ENCODE data around the gene MYDGF.
A peak's percentile ranks its signal among the peaks of the same experiment; 100 is the strongest.

MYDGF gene

DNA sequence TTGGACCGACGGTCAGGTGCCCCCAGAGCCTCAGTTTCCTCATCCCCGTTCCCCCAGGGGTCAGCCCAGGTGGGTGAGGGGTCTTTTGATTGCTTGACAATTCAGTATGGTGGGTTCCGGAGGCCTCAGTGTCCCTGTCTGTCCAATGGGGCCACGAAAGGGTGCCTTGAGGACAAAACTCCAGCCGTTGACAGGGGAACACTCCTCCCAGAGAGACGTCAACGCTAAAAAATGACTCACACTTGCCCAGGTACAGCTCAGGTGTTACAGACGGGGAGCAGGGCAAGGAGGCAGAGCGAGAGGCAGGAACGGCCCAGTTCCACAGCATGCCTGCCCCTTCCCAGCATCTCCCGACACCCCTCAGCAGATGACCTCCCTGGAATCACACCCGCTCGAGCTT is 29.0 kb downstream of the MYDGF start:
- H2BK15ac ChIP-seq (replicated peaks; ENCODE audit: low read depth) = no peak overlapping the region
- no peaks in the 10 kb centered on the region for H3K36me3 ChIP-seq (ENCODE audit: control insufficient read depth, insufficient read depth, low read length)
- no CpG with 5 or more reads among the region's 14 CpGs for WGBS (ENCODE audit: extremely low coverage, insufficient coverage, low lambda C conversion rate)

DNA sequence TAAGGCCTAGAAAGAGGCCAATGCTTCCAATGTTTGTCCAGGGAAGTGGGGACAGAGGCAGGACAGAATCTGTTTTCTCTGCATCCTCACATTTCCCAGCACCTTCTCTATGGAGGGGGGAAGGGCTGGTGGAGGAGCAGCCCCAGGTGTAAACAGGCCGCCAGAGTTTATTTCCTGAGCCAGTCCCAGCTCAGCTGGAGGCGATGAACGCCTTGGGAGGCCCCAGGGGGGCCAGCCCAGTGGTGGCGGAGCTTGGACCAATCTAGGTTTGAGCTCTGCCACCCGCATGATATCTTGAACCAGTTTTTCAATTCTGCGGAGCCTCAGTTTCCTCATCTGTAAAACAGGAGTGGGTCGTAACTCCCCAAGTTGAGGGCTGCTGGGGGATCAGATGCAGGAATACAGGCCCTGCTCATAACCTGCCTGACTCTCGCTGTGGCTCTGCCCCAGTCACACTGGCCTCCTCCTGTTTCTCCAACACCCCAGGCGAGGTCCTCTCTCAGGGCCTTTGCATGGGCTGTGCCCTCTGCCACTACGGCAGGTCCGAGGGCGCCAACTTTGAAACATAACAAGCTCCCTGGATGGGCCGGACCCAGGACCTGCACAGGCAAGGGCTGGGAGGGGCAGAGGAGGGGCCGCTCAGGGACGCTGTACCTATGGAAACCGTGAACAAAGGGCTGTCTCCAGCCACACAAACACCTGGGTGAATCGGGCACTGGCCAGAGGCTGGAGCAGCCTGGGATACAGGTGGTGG is 29.7 kb downstream of the MYDGF start:
- H3K27ac ChIP-seq (ENCODE audit: low read depth, low read length) = no peak overlapping the region
- no peak overlapping the region for H2AK5ac ChIP-seq (ENCODE audit: low read length)
- H3K4me2 ChIP-seq (ENCODE audit: low read length) = peak overlapping the region; percentile 95
- no peak overlapping the region for H2BK5ac ChIP-seq (ENCODE audit: low read length)
- H4K5ac ChIP-seq (ENCODE audit: low read length) = no peak overlapping the region
- H3K27me3 ChIP-seq (ENCODE audit: insufficient read depth, low read length, poor library complexity) = no peaks in the 10 kb centered on the region
- no peak overlapping the region for H3K4me3 ChIP-seq (ENCODE audit: low read length)
- no CpG with 5 or more reads among the region's 17 CpGs for WGBS (ENCODE audit: extremely low coverage, insufficient coverage, low lambda C conversion rate)
- H3K23ac ChIP-seq (ENCODE audit: low read length) = no peak overlapping the region
- no peaks in the 10 kb centered on the region for H3K36me3 ChIP-seq (ENCODE audit: control insufficient read depth, insufficient read depth, low read length)
- no peak overlapping the region for H3K4ac ChIP-seq (ENCODE audit: low read depth, low read length)
- H3K4me1 ChIP-seq (ENCODE audit: control insufficient read depth, low read depth, low read length) = peaks cover 6% of the 10 kb centered on the region
- peak overlapping the region; percentile 87 for H3K9ac ChIP-seq (ENCODE audit: low read length)
- no peak overlapping the region for H3K18ac ChIP-seq (ENCODE audit: low read length)
- H2BK15ac ChIP-seq (replicated peaks; ENCODE audit: low read depth) = no peak overlapping the region
- H3K79me2 ChIP-seq (ENCODE audit: control insufficient read depth, insufficient read depth, low read length) = no peaks in the 10 kb centered on the region
- H3K79me1 ChIP-seq (ENCODE audit: low read length) = no peaks in the 10 kb centered on the region
- no peak overlapping the region for H2BK120ac ChIP-seq (ENCODE audit: low read depth, low read length)
- H4K8ac ChIP-seq (ENCODE audit: low read depth, low read length) = no peak overlapping the region
- peak overlapping the region; percentile 97 for H3K56ac ChIP-seq (ENCODE audit: low read length)
- DNase-seq = no peak

More for the DNA sequence above, 29.0 kb downstream of the MYDGF start:
- H3K27me3 ChIP-seq (ENCODE audit: insufficient read depth, low read length, poor library complexity) = no peaks in the 10 kb centered on the region
- H3K56ac ChIP-seq (ENCODE audit: low read length) = no peak overlapping the region
- no peak overlapping the region for H4K5ac ChIP-seq (ENCODE audit: low read length)
- no peak overlapping the region for H3K23ac ChIP-seq (ENCODE audit: low read length)
- peaks cover 6% of the 10 kb centered on the region for H3K4me1 ChIP-seq (ENCODE audit: control insufficient read depth, low read depth, low read length)
- H3K4ac ChIP-seq (ENCODE audit: low read depth, low read length) = no peak overlapping the region
- no peak overlapping the region for H3K4me2 ChIP-seq (ENCODE audit: low read length)
- no peak for DNase-seq
- no peak overlapping the region for H3K9ac ChIP-seq (ENCODE audit: low read length)
- H4K8ac ChIP-seq (ENCODE audit: low read depth, low read length) = no peak overlapping the region
- no peak overlapping the region for H3K18ac ChIP-seq (ENCODE audit: low read length)
- H3K27ac ChIP-seq (ENCODE audit: low read depth, low read length) = no peak overlapping the region
- H2AK5ac ChIP-seq (ENCODE audit: low read length) = no peak overlapping the region
- no peaks in the 10 kb centered on the region for H3K79me1 ChIP-seq (ENCODE audit: low read length)
- H2BK5ac ChIP-seq (ENCODE audit: low read length) = no peak overlapping the region
- no peaks in the 10 kb centered on the region for H3K79me2 ChIP-seq (ENCODE audit: control insufficient read depth, insufficient read depth, low read length)
- H3K4me3 ChIP-seq (ENCODE audit: low read length) = no peak overlapping the region
- no peak overlapping the region for H2BK120ac ChIP-seq (ENCODE audit: low read depth, low read length)

DNA sequence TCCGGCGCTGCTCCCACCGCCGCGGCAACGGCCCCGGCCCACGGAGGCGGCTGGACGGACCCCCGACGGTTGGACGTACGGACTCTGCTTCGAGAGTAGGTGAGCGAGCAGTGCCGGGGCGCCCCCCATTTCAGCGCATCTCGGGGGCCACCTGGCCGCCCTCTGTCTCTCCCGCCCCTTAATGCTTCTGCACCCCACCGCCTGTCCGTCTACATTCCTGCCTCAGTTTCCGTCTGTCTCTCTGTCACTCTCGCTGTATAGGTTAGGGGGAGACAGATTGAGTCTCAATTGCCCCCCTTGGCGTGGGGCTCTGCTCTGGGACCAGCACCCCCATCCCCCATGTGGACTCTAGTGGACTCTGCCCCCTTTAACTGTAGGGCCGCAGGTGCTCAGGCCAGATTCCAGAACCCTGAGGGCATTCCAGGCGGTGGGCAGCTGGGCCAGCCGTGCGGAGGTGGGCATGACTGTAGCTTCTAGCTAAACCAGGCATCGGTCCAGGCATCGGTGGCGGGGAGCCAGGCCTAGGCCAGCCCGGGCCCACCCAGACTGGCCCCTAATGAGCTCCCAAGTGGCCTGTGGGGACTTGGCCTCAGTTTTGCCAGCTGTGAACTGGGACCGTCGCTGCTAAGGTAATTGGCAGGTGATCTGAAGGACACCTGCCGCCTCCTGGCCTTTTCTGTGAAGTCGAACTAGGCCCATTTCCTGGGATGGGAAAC is 30.5 kb downstream of the MYDGF start:
- no peaks in the 10 kb centered on the region for H3K79me2 ChIP-seq (ENCODE audit: control insufficient read depth, insufficient read depth, low read length)
- no peak for DNase-seq
- peak overlapping the region; percentile 87 for H3K4ac ChIP-seq (ENCODE audit: low read depth, low read length)
- peak overlapping the region; percentile 87 for H3K9ac ChIP-seq (ENCODE audit: low read length)
- H3K4me3 ChIP-seq (ENCODE audit: low read length) = peak overlapping the region; percentile 84
- no peaks in the 10 kb centered on the region for H3K36me3 ChIP-seq (ENCODE audit: control insufficient read depth, insufficient read depth, low read length)
- H3K18ac ChIP-seq (ENCODE audit: low read length) = no peak overlapping the region
- peak overlapping the region; percentile 82 for H2AK5ac ChIP-seq (ENCODE audit: low read length)
- no peak overlapping the region for H2BK15ac ChIP-seq (replicated peaks; ENCODE audit: low read depth)
- H2BK120ac ChIP-seq (ENCODE audit: low read depth, low read length) = no peak overlapping the region
- no peak overlapping the region for H2BK5ac ChIP-seq (ENCODE audit: low read length)
- H3K4me2 ChIP-seq (ENCODE audit: low read length) = peak overlapping the region; percentile 95
- H3K56ac ChIP-seq (ENCODE audit: low read length) = peak overlapping the region; percentile 97
- peak overlapping the region; percentile 80 for H3K23ac ChIP-seq (ENCODE audit: low read length)
- no peak overlapping the region for H4K5ac ChIP-seq (ENCODE audit: low read length)
- no peaks in the 10 kb centered on the region for H3K79me1 ChIP-seq (ENCODE audit: low read length)
- H3K4me1 ChIP-seq (ENCODE audit: control insufficient read depth, low read depth, low read length) = peaks cover 6% of the 10 kb centered on the region
- H3K27me3 ChIP-seq (ENCODE audit: insufficient read depth, low read length, poor library complexity) = no peaks in the 10 kb centered on the region
- no CpG with 5 or more reads among the region's 39 CpGs for WGBS (ENCODE audit: extremely low coverage, insufficient coverage, low lambda C conversion rate)
- H3K27ac ChIP-seq (ENCODE audit: low read depth, low read length) = no peak overlapping the region
- H4K8ac ChIP-seq (ENCODE audit: low read depth, low read length) = no peak overlapping the region

DNA sequence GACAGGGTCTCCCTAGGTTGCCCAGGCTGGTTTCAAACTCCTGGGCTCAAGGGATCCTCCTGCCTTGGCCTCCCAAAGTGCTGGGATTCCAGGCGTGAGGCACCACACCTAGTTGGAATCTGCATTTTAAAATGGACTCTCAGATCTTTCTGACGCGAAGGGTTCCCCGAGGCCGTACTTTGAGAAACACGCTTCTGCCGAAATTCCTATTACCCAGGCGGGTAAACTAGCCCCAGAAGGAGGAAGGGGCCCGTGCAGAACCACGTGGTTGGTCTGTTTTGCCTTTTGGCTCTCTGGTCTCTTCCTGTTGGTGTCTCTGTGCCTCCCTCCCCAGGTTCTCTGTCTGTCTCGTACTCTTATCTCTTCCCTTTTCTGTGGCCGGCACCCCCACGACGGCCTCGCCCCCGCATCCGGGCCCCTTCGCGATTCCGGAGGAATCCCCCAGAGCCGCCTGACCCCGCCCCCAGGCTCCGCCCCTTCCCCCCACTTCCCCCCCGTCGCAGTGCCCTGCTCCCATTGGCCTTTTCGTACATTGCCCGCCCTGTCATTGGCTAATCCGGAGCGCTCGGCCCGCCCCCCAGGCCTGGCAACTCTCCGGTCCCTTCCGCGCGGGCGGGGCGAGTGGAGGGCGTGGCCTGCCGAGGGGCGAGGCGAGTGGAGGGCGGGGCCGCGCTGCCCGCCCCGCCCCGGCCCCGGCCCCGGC is 31.2 kb downstream of the MYDGF start, which contains the start of gene TNFAIP8L1:
Gene TNFAIP8L1 (plus strand): TSS at position 689 of the 703 bp plus-strand sequence. CDS start 12,354 bp downstream, outside the sequence.
- Histone ChIP-seq H3K36me3 (ENCODE audit: control insufficient read depth, insufficient read depth, low read length) (no peaks in the 10 kb centered on the region), H3K23ac (ENCODE audit: low read length) (peak within 1 kb of the TSS; percentile 80), H4K8ac (ENCODE audit: low read depth, low read length) (no peak within 1 kb of the TSS), H3K56ac (ENCODE audit: low read length) (peak within 1 kb of the TSS; percentile 97), H3K9ac (ENCODE audit: low read length) (peak within 1 kb of the TSS; percentile 87), H2BK120ac (ENCODE audit: low read depth, low read length) (no peak within 1 kb of the TSS), H3K4ac (ENCODE audit: low read depth, low read length) (peak within 1 kb of the TSS; percentile 87), H2BK15ac (replicated peaks; ENCODE audit: low read depth) (no peak within 1 kb of the TSS), H4K5ac (ENCODE audit: low read length) (peak within 1 kb of the TSS; percentile 71), H2AK5ac (ENCODE audit: low read length) (peak within 1 kb of the TSS; percentile 82), H3K27me3 (ENCODE audit: insufficient read depth, low read length, poor library complexity) (no peaks in the 10 kb centered on the region), H3K79me2 (ENCODE audit: control insufficient read depth, insufficient read depth, low read length) (no peaks in the 10 kb centered on the region), H2BK5ac (ENCODE audit: low read length) (no peak within 1 kb of the TSS), H3K79me1 (ENCODE audit: low read length) (no peaks in the 10 kb centered on the region), H3K4me1 (ENCODE audit: control insufficient read depth, low read depth, low read length) (peaks cover 6% of the 10 kb centered on the region), H3K4me3 (ENCODE audit: low read length) (peak within 1 kb of the TSS; percentile 84), H3K27ac (ENCODE audit: low read depth, low read length) (peak within 1 kb of the TSS; percentile 55), H3K4me2 (ENCODE audit: low read length) (peak within 1 kb of the TSS; percentile 95), H3K18ac (ENCODE audit: low read length) (peak within 1 kb of the TSS; percentile 43)
- DNase-seq = peak; percentile 98
- WGBS (ENCODE audit: extremely low coverage, insufficient coverage, low lambda C conversion rate) = no CpG with 5 or more reads among the region's 49 CpGs

DNA sequence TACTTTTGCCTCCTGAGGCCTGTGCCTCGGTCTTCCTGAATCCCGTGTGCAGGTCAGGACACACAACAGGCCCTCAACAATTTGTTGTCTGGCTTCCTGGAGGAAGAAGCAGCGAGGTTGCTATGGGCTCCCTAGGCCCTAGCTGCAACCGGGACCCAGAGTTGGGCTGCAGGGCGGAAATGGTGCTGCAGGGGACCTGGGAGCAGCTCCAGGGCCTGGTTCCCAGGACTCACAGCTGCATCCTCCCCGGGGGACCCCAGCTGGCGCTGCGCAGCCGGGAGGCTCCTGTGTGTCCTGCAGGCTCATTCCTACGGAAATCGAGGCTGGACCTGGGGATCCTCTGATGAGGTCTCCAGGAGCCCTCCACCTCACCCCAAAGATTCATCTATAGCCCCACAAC is 31.8 kb downstream of the MYDGF start:
- DNase-seq = no peak
- H2BK5ac ChIP-seq (ENCODE audit: low read length) = no peak overlapping the region
- no peaks in the 10 kb centered on the region for H3K36me3 ChIP-seq (ENCODE audit: control insufficient read depth, insufficient read depth, low read length)
- no peak overlapping the region for H3K27ac ChIP-seq (ENCODE audit: low read depth, low read length)
- no peak overlapping the region for H3K23ac ChIP-seq (ENCODE audit: low read length)
- no peaks in the 10 kb centered on the region for H3K79me1 ChIP-seq (ENCODE audit: low read length)
- H3K4me3 ChIP-seq (ENCODE audit: low read length) = no peak overlapping the region
- H4K8ac ChIP-seq (ENCODE audit: low read depth, low read length) = no peak overlapping the region
- no peaks in the 10 kb centered on the region for H3K79me2 ChIP-seq (ENCODE audit: control insufficient read depth, insufficient read depth, low read length)
- peaks cover 6% of the 10 kb centered on the region for H3K4me1 ChIP-seq (ENCODE audit: control insufficient read depth, low read depth, low read length)
- H3K4ac ChIP-seq (ENCODE audit: low read depth, low read length) = peak overlapping the region; percentile 49
- H3K9ac ChIP-seq (ENCODE audit: low read length) = no peak overlapping the region
- H2BK15ac ChIP-seq (replicated peaks; ENCODE audit: low read depth) = no peak overlapping the region
- no peak overlapping the region for H3K4me2 ChIP-seq (ENCODE audit: low read length)
- peak overlapping the region; percentile 71 for H4K5ac ChIP-seq (ENCODE audit: low read length)
- H3K27me3 ChIP-seq (ENCODE audit: insufficient read depth, low read length, poor library complexity) = no peaks in the 10 kb centered on the region
- peak overlapping the region; percentile 43 for H3K18ac ChIP-seq (ENCODE audit: low read length)
- no peak overlapping the region for H2BK120ac ChIP-seq (ENCODE audit: low read depth, low read length)
- no peak overlapping the region for H2AK5ac ChIP-seq (ENCODE audit: low read length)
- H3K56ac ChIP-seq (ENCODE audit: low read length) = peak overlapping the region; percentile 67
- no CpG with 5 or more reads among the region's 11 CpGs for WGBS (ENCODE audit: extremely low coverage, insufficient coverage, low lambda C conversion rate)
